HG03025 (cell line): ENCODE data around the gene MYCBPAP.

Experiments used
- ATAC-seq: cut with Tn5 transposase; IDR thresholded peaks from one replicate; pipeline ENCODE4 v1.9.1; 2021; ENCODE audit warnings: mild to moderate bottlenecking, moderate library complexity; ENCODE audit not compliant: unreplicated experiment, low FRiP score

MYCBPAP gene

DNA sequence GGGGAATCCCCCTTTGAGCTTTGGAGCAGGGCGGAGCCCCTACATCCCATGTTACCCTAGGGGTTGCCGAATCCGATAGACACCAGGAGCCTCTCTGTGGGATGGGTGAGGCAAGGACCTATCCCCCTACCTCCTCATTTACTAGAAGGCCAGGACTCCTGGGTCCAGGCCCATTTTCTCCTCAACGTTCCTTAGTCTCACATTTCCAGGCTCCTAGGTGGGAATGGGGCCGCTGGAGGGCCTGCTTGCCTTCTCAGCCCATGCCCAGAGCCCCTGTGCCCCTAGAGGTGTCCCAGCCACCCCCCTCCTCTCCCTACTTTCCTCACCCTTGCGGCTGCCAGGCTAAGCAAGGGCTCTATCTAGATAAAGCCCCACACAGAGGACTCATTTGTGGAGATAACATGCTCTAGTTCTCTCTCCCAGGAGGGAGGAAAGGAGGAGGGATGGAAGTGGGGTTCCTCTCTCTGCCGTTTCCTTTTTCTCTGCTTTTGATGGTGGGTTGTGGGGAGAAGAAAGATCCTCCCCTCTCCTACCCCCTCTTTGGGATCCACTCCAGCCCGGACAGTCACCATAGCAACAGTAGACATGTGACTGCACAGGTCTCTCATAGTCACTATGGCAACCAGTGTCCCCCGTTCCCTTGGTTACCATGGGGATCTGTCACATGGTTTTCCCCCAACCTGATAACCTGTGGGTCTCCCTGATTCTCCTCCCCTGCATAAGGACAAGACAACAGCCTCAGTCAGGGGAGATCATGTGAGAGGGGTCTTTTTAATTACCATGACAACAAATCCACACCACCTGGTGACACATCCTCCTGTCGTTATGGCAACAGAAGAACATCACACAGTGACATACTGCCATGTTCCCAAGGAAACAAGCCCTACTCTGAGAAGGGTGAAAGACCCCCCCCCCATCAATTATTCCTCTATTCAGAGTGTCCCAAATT is 57.4 kb downstream of the MYCBPAP start:
- ATAC-seq: no peak

DNA sequence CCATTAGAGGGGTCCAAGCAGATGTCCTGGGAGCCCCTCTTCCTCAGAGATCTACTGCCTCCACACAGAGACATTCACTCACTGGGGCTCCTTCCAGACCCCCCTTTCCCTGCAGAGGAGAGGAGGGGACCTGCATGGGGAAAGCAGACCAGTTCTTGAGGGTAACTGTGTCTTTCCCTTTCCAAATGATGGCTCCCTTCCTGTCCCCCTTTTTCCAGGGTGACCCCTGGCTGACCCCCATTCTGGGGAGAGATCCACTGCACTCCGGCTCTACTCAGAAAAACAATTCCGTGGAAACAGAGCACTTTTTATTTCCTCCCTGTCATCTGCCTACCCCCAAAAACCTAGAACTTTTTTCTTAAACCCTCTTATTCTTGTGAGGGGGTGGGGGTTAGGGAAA is 58.6 kb downstream of the MYCBPAP start:
- ATAC-seq: no peak

DNA sequence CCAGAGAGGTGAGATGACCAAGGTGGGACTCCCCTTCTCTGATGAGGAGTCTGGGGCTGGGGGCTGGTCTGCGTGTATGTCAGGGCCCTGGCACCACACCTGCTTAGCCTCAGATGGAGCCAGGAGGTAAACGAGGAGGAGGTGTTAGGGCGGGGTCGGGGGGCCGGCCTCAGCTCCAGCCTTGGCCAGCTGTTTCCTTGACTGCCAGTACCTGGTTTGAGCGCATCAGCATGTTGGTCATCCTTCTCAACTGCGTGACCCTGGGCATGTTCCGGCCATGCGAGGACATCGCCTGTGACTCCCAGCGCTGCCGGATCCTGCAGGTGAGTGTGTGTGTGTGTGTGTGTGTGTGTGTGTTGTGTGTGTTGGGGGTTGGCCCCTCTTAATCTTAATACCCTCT is 60.4 kb downstream of the MYCBPAP start:
- no peak for ATAC-seq

DNA sequence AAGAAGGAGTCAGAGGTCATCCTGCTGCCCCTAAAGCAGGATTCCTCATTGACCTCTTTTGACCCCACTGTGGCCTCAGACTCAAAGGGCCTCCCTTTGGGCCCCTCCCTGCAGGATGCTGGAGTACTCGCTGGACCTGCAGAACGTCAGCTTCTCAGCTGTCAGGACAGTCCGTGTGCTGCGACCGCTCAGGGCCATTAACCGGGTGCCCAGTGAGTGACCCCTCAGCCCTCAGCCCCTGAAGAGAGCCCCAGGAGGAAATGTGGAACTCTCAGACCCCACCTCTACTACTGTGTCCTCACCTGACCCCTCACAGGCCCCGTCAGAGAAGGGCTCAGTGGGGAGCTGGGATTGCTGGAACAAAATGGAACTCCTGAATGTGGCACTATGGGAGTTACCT is 61.4 kb downstream of the MYCBPAP start:
- no peak for ATAC-seq

DNA sequence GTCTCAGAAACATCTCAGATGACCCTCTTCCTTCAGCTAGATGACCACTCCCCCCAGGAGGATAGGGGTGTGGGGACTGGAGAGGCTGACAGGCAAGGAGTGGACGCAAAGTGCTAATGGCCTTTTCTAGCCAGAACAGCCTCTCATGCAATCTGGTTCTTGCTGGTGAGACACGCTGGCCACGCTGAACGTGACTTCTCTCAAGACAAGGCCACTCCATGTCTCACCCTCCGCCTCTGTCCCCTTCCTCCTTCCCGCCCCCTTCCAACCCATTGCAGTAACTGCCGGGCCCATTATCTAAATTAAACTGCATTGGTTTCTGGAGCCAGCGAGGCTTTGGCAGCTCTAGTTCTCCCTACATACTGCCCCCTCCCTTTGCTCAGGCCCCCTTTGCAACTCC is 61.8 kb downstream of the MYCBPAP start:
- ATAC-seq: no peak

DNA sequence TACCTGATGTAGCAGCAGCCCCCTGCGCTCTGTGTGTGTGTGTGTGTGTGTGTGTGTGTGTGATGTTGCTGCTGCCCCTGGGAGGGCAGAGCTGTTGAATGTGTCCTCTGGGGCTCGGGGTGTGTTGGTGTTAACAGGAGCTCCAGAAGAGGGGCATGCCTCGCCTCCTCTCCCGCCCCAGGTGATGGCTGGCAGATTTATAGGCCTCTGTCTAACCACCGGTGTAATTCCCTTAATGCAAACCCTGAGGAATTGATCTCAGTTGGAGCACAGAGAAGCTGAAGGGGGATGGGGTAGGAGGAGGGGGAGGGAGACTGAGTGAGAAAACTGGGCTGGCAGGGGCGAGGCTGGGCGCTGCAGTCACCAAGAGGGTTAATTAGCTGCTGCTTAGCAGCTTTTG is 62.3 kb downstream of the MYCBPAP start:
- ATAC-seq: no peak

DNA sequence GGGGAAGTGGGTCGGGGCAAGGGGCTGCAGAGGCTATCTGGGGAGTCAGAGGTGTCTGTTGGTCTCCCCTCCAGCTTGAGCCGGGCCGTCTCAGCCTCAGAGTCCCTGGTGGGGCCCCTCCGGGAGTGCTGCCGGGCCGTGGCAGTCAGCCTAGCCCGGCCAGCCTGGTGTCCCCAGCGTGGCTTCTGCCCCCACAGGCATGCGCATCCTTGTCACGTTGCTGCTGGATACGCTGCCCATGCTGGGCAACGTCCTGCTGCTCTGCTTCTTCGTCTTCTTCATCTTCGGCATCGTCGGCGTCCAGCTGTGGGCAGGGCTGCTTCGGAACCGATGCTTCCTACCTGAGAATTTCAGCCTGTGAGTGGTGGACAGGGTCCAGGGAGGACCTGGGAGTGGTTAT is 63.4 kb downstream of the MYCBPAP start:
- ATAC-seq: no peak

DNA sequence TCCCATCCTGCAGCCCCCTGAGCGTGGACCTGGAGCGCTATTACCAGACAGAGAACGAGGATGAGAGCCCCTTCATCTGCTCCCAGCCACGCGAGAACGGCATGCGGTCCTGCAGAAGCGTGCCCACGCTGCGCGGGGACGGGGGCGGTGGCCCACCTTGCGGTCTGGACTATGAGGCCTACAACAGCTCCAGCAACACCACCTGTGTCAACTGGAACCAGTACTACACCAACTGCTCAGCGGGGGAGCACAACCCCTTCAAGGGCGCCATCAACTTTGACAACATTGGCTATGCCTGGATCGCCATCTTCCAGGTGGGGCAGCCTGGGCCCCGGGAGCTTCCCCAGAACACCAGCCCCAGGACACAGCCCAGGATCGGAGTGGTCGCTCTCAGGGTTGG is 64.3 kb downstream of the MYCBPAP start:
- no peak for ATAC-seq

DNA sequence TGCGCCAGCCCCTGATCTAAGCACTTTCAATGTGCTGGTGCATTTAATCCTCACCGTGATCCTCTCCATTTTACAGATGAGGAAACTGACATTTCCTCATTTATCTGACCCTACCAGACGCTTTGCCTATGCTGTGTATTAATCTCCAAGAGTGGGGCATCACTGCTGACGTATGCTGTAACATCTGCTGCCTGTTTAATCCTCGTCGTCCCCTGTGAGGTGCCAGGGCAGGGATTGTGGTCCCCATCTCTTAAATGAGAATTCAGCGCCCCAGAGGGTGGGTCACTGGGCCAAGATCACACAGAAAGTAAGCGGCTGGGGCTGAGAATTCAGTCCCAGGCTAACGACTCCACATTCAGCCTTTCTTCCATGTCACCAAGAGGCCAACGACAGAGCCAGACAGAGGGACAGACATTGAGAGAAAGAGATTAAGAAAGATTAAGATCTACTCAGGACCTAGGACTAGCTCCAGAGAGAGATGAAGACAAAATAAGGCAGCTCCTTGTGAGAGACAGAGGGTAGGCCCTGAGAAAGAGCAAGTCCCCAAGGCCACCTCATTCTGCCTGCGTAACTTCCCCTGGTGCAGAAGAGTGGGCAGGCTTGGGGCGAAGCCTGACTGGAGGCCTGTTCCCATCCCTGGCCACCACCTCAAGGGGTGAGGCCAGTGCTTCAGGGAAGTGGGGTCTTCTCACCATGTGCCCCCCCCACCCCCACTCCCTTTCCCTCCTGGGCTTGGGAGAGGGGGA is 65.8 kb downstream of the MYCBPAP start:
- no peak for ATAC-seq

DNA sequence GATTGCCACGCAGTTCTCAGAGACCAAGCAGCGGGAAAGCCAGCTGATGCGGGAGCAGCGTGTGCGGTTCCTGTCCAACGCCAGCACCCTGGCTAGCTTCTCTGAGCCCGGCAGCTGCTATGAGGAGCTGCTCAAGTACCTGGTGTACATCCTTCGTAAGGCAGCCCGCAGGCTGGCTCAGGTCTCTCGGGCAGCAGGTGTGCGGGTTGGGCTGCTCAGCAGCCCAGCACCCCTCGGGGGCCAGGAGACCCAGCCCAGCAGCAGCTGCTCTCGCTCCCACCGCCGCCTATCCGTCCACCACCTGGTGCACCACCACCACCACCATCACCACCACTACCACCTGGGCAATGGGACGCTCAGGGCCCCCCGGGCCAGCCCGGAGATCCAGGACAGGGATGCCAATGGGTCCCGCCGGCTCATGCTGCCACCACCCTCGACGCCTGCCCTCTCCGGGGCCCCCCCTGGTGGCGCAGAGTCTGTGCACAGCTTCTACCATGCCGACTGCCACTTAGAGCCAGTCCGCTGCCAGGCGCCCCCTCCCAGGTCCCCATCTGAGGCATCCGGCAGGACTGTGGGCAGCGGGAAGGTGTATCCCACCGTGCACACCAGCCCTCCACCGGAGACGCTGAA is 67.5 kb downstream of the MYCBPAP start:
- no peak for ATAC-seq

DNA sequence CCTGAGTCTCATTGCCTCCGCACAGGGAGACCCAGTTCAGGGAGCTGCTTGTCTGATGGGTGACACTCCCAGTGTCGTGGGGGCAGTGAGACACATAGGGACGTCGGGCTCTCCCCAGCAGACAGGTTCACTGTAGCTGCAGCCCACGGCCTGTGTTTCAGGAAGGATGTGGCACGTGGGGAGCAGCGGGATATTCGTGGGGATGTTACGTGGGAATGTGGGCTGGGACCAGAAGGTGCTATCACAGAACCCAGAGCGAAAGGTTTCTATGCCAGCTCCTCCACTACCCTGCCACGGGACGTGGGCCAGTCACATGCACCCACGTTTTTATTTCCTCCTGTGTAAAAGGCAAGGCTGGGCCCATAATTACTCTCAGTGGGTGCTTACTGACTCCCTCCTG is 68.6 kb downstream of the MYCBPAP start:
- ATAC-seq: no peak

DNA sequence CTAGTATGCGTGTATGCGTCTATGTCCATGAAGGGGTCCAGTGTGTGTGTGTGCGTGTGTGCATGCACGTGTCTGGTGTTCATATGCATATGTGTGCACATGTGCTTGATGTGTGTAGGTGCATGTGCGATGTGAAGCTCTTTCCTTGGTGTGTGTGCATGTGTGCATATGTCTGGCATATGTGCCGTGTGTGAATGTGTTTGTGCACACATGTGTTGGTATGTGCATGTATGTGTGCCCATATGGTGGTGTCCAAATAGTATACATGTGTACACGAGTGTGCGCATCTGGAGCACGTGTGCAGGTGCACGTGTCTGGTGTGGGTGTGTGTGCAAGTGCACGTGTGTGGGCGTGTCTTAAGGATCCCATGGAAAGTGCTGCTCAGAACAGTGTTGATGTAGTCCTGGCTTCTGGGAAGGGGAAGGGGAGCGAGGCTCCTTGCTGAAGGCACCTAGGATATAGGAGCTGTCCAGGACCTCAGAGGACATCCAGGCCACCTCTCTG is 69.3 kb downstream of the MYCBPAP start:
- ATAC-seq: no peak

DNA sequence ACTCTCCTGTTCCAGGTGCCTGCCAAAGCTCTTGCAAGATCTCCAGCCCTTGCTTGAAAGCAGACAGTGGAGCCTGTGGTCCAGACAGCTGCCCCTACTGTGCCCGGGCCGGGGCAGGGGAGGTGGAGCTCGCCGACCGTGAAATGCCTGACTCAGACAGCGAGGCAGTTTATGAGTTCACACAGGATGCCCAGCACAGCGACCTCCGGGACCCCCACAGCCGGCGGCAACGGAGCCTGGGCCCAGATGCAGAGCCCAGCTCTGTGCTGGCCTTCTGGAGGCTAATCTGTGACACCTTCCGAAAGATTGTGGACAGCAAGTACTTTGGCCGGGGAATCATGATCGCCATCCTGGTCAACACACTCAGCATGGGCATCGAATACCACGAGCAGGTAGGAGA is 69.9 kb downstream of the MYCBPAP start:
- no peak for ATAC-seq

DNA sequence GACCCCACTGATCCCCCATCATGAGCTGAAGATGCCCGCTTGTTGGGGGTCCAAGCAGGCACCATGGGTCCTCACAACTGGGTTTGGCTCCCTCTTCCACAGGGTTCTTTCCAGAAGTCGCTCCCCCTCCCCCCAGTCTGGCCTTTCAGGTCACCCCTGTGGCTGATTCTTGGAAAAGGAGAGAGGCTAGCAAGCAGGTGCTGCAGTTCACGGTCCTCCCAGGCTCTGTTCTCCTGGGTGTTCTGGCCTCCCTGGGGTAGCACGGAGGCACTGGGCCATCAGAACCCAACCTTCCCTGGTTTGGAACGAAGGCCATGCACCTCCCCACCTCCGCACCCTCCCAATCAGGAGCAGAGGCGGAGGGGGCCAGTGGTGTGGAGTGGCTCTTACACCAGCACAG is 71.2 kb downstream of the MYCBPAP start:
- no peak for ATAC-seq

DNA sequence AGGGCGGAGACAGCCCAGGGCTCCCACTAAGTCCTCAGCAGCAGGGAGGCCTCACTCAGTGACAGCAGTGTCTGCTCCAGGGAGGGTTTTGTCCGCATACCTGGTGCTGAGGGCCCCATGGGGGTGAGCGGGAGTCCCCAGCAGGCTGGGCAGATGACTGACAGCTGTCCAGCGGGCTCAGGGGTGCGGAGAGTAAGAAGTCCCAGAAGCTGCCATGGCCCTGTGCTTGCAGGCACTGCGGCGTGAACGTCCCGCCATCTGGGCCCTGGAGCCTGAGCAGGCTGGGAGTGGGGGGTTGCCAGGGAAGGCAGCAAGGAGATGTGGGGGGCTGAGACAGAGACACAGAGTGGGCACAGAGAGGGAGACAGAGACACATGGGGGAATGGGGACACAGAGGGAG is 72.4 kb downstream of the MYCBPAP start:
- ATAC-seq: no peak
